ENCODE data around the gene KIF3A. TPM values are rescaled to one million over a fixed set of nuclear protein-coding genes. Genes with fewer than 3 reads are reported as not detected.

KIF3A gene
- total RNA-seq, 4 donors from 2014 or later = 2.1 to 5.8 (median 4.3) TPM

DNA sequence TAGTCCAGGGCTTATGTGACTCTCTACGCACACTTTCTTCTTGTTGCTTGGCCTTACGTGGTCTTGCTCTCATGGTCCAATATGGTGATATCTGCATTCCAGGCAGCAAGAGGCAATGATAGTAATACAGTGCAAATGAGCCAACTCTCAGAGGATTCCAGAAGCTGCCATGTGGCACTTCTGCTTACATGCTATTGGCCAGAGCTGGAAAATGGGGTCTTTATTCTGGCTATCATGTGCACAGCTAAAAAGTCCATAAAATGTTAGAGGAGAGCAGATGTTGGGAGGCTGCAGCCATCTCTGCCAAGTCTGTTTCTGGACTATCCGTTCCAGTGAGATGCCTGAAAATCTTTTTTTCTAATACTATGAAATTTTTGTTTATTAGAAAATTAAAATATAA lies 42.6 kb upstream of the KIF3A start:
- TF ChIP-seq, protein P1, sequence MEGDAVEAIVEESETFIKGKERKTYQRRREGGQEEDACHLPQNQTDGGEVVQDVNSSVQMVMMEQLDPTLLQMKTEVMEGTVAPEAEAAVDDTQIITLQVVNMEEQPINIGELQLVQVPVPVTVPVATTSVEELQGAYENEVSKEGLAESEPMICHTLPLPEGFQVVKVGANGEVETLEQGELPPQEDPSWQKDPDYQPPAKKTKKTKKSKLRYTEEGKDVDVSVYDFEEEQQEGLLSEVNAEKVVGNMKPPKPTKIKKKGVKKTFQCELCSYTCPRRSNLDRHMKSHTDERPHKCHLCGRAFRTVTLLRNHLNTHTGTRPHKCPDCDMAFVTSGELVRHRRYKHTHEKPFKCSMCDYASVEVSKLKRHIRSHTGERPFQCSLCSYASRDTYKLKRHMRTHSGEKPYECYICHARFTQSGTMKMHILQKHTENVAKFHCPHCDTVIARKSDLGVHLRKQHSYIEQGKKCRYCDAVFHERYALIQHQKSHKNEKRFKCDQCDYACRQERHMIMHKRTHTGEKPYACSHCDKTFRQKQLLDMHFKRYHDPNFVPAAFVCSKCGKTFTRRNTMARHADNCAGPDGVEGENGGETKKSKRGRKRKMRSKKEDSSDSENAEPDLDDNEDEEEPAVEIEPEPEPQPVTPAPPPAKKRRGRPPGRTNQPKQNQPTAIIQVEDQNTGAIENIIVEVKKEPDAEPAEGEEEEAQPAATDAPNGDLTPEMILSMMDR (IDR thresholded peaks at IDR 0.05; ENCODE audit: low read depth) = no peak

DNA sequence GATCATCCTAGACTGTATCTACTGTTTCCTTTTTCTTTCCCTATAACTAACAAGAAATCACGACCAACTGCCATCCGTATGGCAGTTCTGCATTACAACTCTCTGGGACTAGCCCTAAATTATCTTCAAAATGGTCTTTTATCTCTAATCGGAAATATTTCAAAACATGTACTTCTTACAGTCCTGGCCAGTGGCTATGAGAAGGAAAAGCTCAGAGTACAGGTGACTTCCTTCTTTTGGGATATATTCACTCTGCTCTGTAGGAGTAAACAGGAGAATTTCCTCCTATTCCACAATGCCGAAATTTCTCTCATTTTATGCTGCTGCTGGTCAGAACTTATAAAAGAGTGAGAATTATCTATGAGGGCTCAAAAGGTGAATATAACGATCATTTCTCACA lies 41.5 kb upstream of the KIF3A start:
- TF ChIP-seq, protein P1 (IDR thresholded peaks at IDR 0.05; ENCODE audit: low read depth) = no peak

DNA sequence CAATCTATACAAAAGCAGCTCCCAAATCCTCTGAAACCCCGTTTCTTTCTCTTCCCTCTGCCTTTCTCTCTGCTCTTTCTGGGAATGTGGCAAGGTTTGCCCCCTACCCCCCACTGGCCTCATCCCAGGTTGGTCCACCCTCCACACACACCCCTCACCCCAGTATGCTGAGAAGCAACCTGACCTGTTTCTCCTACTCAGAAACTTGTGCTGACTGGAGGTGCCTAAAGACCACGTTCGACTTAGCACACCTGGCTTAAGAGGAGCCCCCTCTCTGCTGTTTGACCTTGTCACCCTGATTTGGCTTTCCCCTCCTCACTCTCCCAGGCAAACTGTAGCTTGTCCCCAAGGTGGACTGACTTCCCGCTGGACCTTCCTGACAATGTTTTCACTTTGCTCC lies 40.8 kb upstream of the KIF3A start:
- TF ChIP-seq, protein P1 (IDR thresholded peaks at IDR 0.05; ENCODE audit: low read depth) = no peak

DNA sequence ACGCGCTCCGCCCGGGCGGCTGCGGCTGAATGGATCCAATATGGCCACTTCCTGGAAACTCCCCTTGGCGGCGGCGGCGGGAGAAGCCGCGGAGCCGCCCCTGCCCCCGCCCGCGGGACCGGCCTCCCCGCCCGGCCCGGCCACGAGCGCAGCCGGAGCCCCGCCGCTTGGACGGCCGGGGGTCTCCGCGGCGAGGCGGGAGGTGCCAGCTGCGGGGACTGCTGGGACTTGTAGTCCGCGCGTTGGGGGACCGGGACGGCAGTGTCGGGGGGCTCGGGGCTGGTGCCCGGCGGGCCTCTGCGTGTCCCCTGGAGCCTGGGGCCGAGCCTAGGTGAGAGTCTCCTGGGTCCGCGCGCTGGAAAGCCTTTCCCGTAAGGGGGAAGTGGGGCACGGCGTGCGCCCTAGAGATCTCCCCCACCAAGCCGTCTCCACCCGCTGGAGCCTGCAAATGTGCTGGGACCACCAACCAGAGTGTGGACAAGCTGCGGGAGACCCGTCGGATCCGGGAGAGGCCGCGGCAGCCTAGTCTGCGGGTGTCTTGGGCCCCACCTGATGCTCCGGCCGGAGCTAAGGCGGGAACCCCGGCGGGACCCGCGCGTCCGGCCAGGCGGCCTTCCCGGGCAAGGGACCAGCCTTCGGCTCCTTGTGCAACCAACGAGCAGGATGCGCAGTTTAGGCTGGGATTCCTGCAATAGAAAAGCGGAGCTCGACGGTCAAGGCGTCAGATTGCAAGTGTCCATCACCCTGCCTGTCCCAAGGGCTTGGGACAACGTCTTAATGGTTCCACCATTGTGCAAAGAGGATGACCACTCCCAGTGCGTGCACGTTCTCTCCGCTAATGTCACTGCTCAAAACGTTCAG lies 40.1 kb upstream of the KIF3A start, which contains the start of gene SEPTIN8:
TSS of gene SEPTIN8 (minus strand) at position 31 of the 861 bp plus-strand sequence. CDS start 102 bp downstream, outside the sequence.
- TF ChIP-seq, protein P1 (IDR thresholded peaks at IDR 0.05; ENCODE audit: low read depth) = no peak

DNA sequence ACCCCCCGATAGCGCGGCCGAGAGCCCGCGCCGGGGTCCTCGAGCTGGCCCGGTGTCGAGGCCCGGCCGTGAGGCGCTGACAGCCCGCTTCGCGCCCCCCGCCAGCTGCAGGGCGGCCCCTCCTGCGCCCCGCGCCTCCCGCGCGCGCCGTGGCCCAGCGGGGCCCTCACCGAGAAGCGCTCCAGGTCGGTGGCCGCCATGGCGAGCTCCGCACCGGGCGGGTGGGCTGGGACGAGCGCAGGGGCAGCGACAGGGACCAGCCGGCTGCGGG lies 39.5 kb upstream of the KIF3A start:
- TF ChIP-seq, protein P1 (IDR thresholded peaks at IDR 0.05; ENCODE audit: low read depth) = no peak

DNA sequence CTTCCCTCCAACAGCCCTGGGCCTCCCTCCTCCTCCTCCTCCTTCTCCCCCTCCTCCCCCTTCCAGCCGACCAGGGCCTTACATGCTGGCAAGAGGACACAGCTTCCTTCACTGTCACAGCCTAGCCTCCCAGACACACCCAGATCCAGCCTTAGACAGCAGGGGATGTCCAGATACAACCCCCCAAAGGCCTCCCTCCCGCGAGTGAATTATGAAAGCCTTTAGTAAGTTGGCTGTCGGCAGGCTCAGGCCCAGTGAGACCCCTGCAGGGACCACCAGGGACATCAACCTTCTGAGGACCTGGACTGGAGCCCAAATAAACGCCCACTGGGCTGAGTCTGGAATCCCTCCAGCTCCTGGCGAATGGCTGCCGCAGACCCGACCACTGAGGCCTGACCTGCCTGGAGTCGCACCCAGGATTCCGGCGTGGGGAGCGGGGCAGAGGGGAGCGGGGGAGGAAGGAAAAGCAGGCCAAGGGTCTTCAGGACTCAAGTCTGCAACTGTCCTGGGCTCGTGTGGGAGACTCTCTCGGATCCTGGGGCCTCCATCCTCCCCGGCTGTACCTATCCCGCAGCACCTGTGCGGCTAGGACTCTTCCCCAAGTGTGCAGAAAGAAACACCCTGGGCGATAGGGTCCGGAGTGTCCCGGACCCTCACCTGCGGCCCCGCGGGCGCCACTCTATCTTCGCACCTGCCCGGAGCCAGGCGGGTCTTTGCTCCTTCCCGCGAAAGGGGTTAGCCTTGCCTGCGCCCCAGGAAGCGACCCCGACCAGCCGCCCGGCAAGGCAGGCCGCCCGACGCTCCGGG lies 39.0 kb upstream of the KIF3A start:
- TF ChIP-seq, protein P1 (IDR thresholded peaks at IDR 0.05; ENCODE audit: low read depth) = no peak

DNA sequence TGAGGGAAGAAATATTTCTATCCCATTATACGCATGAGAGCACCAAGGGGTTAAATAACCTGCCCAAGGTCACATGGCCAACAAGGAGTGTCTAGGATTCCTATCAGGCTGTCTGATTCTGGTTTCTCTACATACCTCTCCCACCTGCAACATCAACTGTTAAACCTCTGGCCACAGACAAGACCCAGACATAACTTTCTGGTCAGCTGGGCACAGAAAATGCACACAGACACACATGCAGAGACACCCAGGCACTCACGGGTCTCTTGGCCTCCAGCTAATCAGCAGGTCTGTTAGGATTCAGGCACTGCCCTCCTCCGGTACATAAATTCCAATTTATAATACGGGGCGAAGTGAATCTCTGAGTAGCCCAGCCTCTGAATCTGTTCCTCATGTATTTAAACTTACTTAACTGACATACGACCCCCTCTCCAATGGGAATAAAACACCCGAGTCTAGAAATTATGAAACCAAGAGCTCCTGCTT lies 38.2 kb upstream of the KIF3A start:
- TF ChIP-seq, protein P1 (IDR thresholded peaks at IDR 0.05; ENCODE audit: low read depth) = no peak
